CD4-positive, alpha-beta T cell (primary cell): ENCODE measurements around the gene CIB4. TPM values are rescaled to one million over a fixed set of nuclear protein-coding genes. Genes with fewer than 3 reads are reported as not detected.

ENCODE experiments used
- ATAC-seq: fragments of 200-7000 bp; cut with Tn5 transposase; one replicate; pipeline ENCODE4 v1.10.0; 2022; ENCODE audit warnings: mild to moderate bottlenecking; ENCODE audit not compliant: poor library complexity
- CTCF ChIA-PET: fragments of 350-600 bp; sonication (Branson Sonifier 250); formaldehyde crosslinking; loops from one replicate; lab custom pipeline; 2021; ENCODE audit warnings: antibody characterized with exemption, inconsistent platforms; lab: Charles Lee
- POLR2A ChIA-PET: fragments of 350-600 bp; sonication (Branson Sonifier 250); formaldehyde crosslinking; loops from one replicate; lab custom pipeline; 2021; ENCODE audit warnings: antibody characterized with exemption, inconsistent platforms; lab: Charles Lee
- DNase-seq, 14 experiments: peaks; one replicate each; pipeline ENCODE4 v3.0.0-alpha.2; 2013 to 2020; ENCODE audit warnings: mixed read lengths in 2 of 14
- H3K27ac ChIP-seq, 2 donors: one replicate each; pipeline versions ENCODE4 v1.5.1 to v1.7.0; 2013; ENCODE audit warnings: low read length in 2 of 2, low read depth in 1 of 2, mild to moderate bottlenecking in 1 of 2
- H3K27me3 ChIP-seq, 2 experiments: 1 replicate in 1 of 2; 2 replicates in 1 of 2; pipeline versions ENCODE4 v1.6.1 to v1.7.0; 2013; ENCODE audit warnings: low read length in 2 of 2, control low read depth in 1 of 2, mild to moderate bottlenecking in 1 of 2, moderate library complexity in 1 of 2; ENCODE audit not compliant: insufficient read depth in 2 of 2, control insufficient read depth in 1 of 2
- H3K36me3 ChIP-seq: one replicate; pipeline ENCODE4 v1.6.1; 2013; ENCODE audit warnings: low read length, control low read depth; ENCODE audit not compliant: insufficient read depth
- H3K4me1 ChIP-seq: one replicate; pipeline ENCODE4 v1.6.1; 2013; ENCODE audit warnings: low read length, control low read depth; ENCODE audit not compliant: insufficient read depth
- H3K4me3 ChIP-seq: one replicate; pipeline ENCODE4 v1.5.1; 2013; ENCODE audit warnings: mild to moderate bottlenecking, low read length, moderate library complexity
- H3K9me3 ChIP-seq, 2 experiments: 1 replicate in 1 of 2; 2 replicates in 1 of 2; pipeline versions ENCODE4 v1.6.1 to v1.7.0; 2013; ENCODE audit warnings: low read length in 2 of 2, mild to moderate bottlenecking in 2 of 2, control low read depth in 1 of 2, moderate library complexity in 1 of 2; ENCODE audit not compliant: control insufficient read depth in 1 of 2, insufficient read depth in 1 of 2
- H3K27ac Mint-ChIP-seq: one replicate; pipeline ENCODE4 v1.8.0; 2020; ENCODE audit warnings: mixed read lengths
- H3K27me3 Mint-ChIP-seq: one replicate; pipeline ENCODE4 v1.8.0; 2021; ENCODE audit warnings: mixed read lengths
- H3K36me3 Mint-ChIP-seq: one replicate; pipeline ENCODE4 v1.8.0; 2021; ENCODE audit warnings: low read depth, mixed read lengths
- H3K4me1 Mint-ChIP-seq: one replicate; pipeline ENCODE4 v1.8.0; 2021; ENCODE audit warnings: low read depth, mixed read lengths
- H3K4me3 Mint-ChIP-seq: one replicate; pipeline ENCODE4 v1.8.0; 2020; ENCODE audit warnings: mild to moderate bottlenecking, mixed read lengths
- H3K9me3 Mint-ChIP-seq: one replicate; pipeline ENCODE4 v1.8.0; 2020; ENCODE audit warnings: mixed read lengths
- CTCF ChIP-seq: fragments of 200-600 bp; IDR thresholded peaks from one replicate; pipeline ENCODE4 v1.8.0; 2022; ENCODE audit warnings: antibody characterized with exemption, mild to moderate bottlenecking
- intact Hi-C, 2 experiments: fragments of 100-400 bp; cut with DNase I in 1 of 2; cut with micrococcal nuclease in 1 of 2; formaldehyde crosslinking; loops; one replicate each; pipeline versions ENCODE4 v1.15.1 to v1.9.0; 2023 to 2025; cut with DNase I, micrococcal nuclease
- total RNA-seq, 174 experiments: library from RNA in 2 of 174; stranded (reverse) in 2 of 174; gene quantifications; one replicate each; pipeline ENCODE4 v1.2.3 and lab custom pipeline; 2021 to 2026

Gene CIB4
- total RNA-seq, 2 experiments from 2014 or later, result not detected

- Histone ChIP-seq H3K27me3 (peaks cover 13 to 31% of the 10 kb centered on the region in 2 experiments), H3K4me1 (no peaks in the 10 kb centered on the region), H3K36me3 (no peaks in the 10 kb centered on the region), H3K4me3 (no peak overlapping the region), H3K27ac (no peak overlapping the region), H3K9me3 (no peaks in the 10 kb centered on the region)
- intact Hi-C loops, result no loop called here
- POLR2A ChIA-PET, result no interaction called here
- no peaks in the 10 kb centered on the region for H3K4me1 Mint-ChIP-seq
- peaks cover 68% of the 10 kb centered on the region for H3K27me3 Mint-ChIP-seq
- TF ChIP-seq CTCF, result no peak
- DNase-seq (no peak), ATAC-seq (no peak)
- H3K9me3 Mint-ChIP-seq, result peaks cover 2% of the 10 kb centered on the region
- no peak overlapping the region for H3K27ac Mint-ChIP-seq
- no peak overlapping the region for H3K4me3 Mint-ChIP-seq
- CTCF ChIA-PET, result no interaction called here
- H3K36me3 Mint-ChIP-seq, result no peaks in the 10 kb centered on the region
These were observed 30.5 kb upstream of the CIB4 start for GRCh38 chr2:26671691-26672090.

- H3K27ac ChIP-seq, result no peak overlapping the region
- Mint-ChIP-seq H3K4me3 (no peak overlapping the region), H3K4me1 (no peaks in the 10 kb centered on the region), H3K27ac (no peak overlapping the region), H3K9me3 (peaks cover 2% of the 10 kb centered on the region), H3K36me3 (no peaks in the 10 kb centered on the region), H3K27me3 (peaks cover 71% of the 10 kb centered on the region)
- TF ChIP-seq CTCF, result no peak
- CTCF ChIA-PET, result no interaction called here
- H3K4me1 ChIP-seq, result no peaks in the 10 kb centered on the region
- DNase-seq, result no peak
- ATAC-seq, result no peak
- H3K4me3 ChIP-seq, result no peak overlapping the region
- no peaks in the 10 kb centered on the region for H3K36me3 ChIP-seq
- POLR2A ChIA-PET, result no interaction called here
- H3K9me3 ChIP-seq, result peaks cover 0 to 3% of the 10 kb centered on the region in 2 experiments
- intact Hi-C loops, result no loop called here
- peaks cover 13 to 31% of the 10 kb centered on the region in 2 experiments for H3K27me3 ChIP-seq
These were observed 29.8 kb upstream of the CIB4 start for GRCh38 chr2:26670931-26671460.

- Mint-ChIP-seq H3K4me3 (no peak overlapping the region), H3K27me3 (peaks cover 76% of the 10 kb centered on the region), H3K36me3 (no peaks in the 10 kb centered on the region), H3K27ac (no peak overlapping the region), H3K4me1 (no peaks in the 10 kb centered on the region), H3K9me3 (peaks cover 2% of the 10 kb centered on the region)
- ChIA-PET POLR2A (no interaction called here), CTCF (no interaction called here)
- TF ChIP-seq CTCF, result no peak
- Histone ChIP-seq H3K4me1 (no peaks in the 10 kb centered on the region), H3K27me3 (peaks cover 13 to 31% of the 10 kb centered on the region in 2 experiments), H3K9me3 (peaks cover 0 to 3% of the 10 kb centered on the region in 2 experiments), H3K27ac (no peak overlapping the region), H3K36me3 (no peaks in the 10 kb centered on the region), H3K4me3 (no peak overlapping the region)
- intact Hi-C loops, result no loop called here
- DNase-seq (no peak), ATAC-seq (no peak)
These were observed 29.0 kb upstream of the CIB4 start for GRCh38 chr2:26670171-26670570.
